Heart left ventricle (tissue), 16 donors: ENCODE measurements around the gene PRKG1. TPM values are rescaled to one million over a fixed set of nuclear protein-coding genes. Genes with fewer than 3 reads are reported as not detected.

ENCODE experiments used
- ATAC-seq, 4 donors: fragments of 200-7000 bp; cut with Tn5 transposase; one replicate each; pipeline ENCODE4 v1.9.1; 2020 to 2022; ENCODE audit warnings: moderate library complexity in 4 of 4, mild to moderate bottlenecking in 3 of 4, moderate number of reproducible peaks in 1 of 4
- DNase-seq, 5 donors: peaks; one replicate each; pipeline ENCODE4 v3.0.0-alpha.2; 2020
- H3K27ac ChIP-seq, 12 donors: fragments of 200-600 bp; sonication (generic) in 4 of 12; one replicate each; pipeline versions ENCODE4 v1.5.0 to v1.8.0; 2016 to 2022; ENCODE audit warnings: mild to moderate bottlenecking in 2 of 12
- H3K27me3 ChIP-seq, 9 donors: fragments of 200-600 bp; sonication (generic) in 2 of 9; one replicate each; pipeline versions ENCODE4 v1.5.1 to v1.8.0; 2016 to 2022; ENCODE audit warnings: mild to moderate bottlenecking in 3 of 9
- H3K36me3 ChIP-seq, 9 donors: fragments of 200-600 bp; sonication (generic) in 2 of 9; one replicate each; pipeline versions ENCODE4 v1.5.0 to v1.8.0; 2018 to 2022; ENCODE audit warnings: mild to moderate bottlenecking in 2 of 9
- H3K4me1 ChIP-seq, 12 donors: fragments of 200-600 bp; sonication (generic) in 4 of 12; one replicate each; pipeline versions ENCODE4 v1.5.0 to v1.8.0; 2016 to 2022; ENCODE audit warnings: mild to moderate bottlenecking in 3 of 12
- H3K4me3 ChIP-seq, 12 donors: fragments of 200-600 bp; sonication (generic) in 4 of 12; one replicate each; pipeline versions ENCODE4 v1.5.0 to v1.8.0; 2017 to 2022; ENCODE audit warnings: mild to moderate bottlenecking in 9 of 12, moderate library complexity in 4 of 12
- H3K9me3 ChIP-seq, 12 donors: fragments of 200-600 bp; sonication (generic) in 4 of 12; one replicate each; pipeline versions ENCODE4 v1.5.0 to v1.8.0; 2016 to 2022; ENCODE audit warnings: mild to moderate bottlenecking in 1 of 12
- POLR2A ChIP-seq, 2 donors: fragments of 450-650 bp; IDR thresholded peaks; one replicate each; pipeline ENCODE4 v1.6.1; 2017; ENCODE audit warnings: antibody characterized with exemption in 2 of 2, mild to moderate bottlenecking in 2 of 2, moderate library complexity in 2 of 2
- WGBS, 4 donors: extraction: QIAGEN DNeasy Blood & Tissue Kit in 2 of 4; methylation state at CpG; one replicate each; pipeline versions ENCODE4 v1.1.5 to v1.1.7; 2013 to 2018; 5-methylcytosine and 5-hydroxymethylcytosine counted together
- intact Hi-C, 10 donors: fragments of 100-400 bp; cut with DNase I; formaldehyde crosslinking; loops; one replicate each; pipeline versions ENCODE4 v1.11.1 to v1.14.2; 2022
- polyA plus RNA-seq, 2 donors: library from polyadenylated mRNA; stranded (reverse); fragments of 200-250 nt; gene quantifications; one replicate each; pipeline ENCODE4 v1.2.3, GENCODE V29; 2013
- total RNA-seq, 9 donors: library from RNA; depleted of rRNA in 2 of 9; stranded (reverse); fragments of >200 nt in 2 of 9; fragmentation: NEBNext Ultra II Directional in 3 of 9; extraction: Animal tissue kit (Norgen Biotek cat#: 25700) in 3 of 9; gene quantifications; one replicate each; pipeline versions ENCODE4 v1.1.0 to v1.2.4, GENCODE V29; 2016 to 2023
- TF ChIP-seq, protein P1 (sequence below), 12 donors: fragments of 200-600 bp; sonication (generic) in 4 of 12; IDR thresholded peaks; one replicate each; pipeline versions ENCODE4 v1.5.0 to v1.8.0; 2018 to 2022; ENCODE audit warnings: antibody characterized with exemption in 12 of 12, mild to moderate bottlenecking in 5 of 12
- donor health status: ischemic (EF 13 %, LVEDD 7.1; RV severe dilation, severe dysfunction).
- donor health status: healthy with polysubstance abuse.
- donor health status: DM: no; HTN: yes; CAD: no.
- donor health status: DM: no; HTN: no; CAD: no.
- donor health status: ischemic (EF 25% LVEDD 6.9; RV normal size, moderate dysfunction).
- donor health status: ischemic (EF 25% LVEDD 5.7; RV mildly dilated, moderate dysfunction).
- donor health status: healthy.
- donor health status: DM: yes; HTN: yes; CAD: no.
- donor health status: ischemic (EF 35%, LVEDD 5.7; RV mildly dilated, moderate dysfunction).
- donor health status: nonischemic (EF 11% LVEDD 7.7; RV severe dilation, severe dysfunction).
- donor health status: DM: yes; HTN: yes; CAD: no.
- donor health status: PGD.
- donor health status: ischemic (EF 29% LVEDD 5.4; RV normal size, mild dysfunction).
- donor health status: nonischemic (EF 23%, LVEDD 6.1; RV moderate dilation, normal function).

PRKG1 gene
- total and polyA plus RNA-seq, 11 donors = 5.5 to 37.3 (median 29.3) TPM

DNA sequence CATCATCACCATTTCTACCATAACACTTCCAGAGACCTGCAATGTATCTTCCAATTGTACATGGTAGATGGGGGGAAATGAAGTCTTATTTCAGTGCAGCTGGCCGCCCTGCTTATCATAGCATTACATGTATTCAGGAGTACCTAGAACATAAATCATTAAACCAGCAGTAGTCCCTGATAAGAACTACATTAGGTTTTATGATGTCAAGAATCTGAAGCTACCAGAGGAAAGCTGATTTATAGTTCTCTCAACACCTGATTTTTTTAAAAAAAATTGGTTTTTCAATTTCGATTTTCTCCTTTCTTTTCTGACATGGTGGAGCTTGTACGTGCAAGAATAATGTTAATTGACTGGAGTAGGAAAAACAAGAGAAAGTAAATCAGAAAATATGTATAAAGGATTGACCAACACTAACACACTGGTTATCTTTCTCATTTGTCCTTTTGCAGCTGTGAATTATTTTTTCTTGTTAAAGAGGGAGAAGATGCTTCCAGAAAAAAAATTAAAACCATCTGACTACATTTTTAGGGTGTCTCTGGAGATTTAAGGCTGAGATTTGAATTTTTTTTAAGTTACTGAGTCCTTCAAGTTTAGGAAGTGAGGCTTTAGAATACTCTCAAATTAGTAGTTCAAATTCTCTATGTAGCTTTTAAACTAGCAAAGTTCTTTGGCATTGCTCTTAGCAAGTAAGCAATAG, 566.0 kb downstream of the PRKG1 start:
- Histone ChIP-seq H3K4me3 (no peak overlapping the region), H3K27ac (peak overlapping the region in 3 of 12 donors; percentile 9 to 33 (median 32)), H3K36me3 (no peaks in the 10 kb centered on the region), H3K27me3 (no peaks in the 10 kb centered on the region), H3K9me3 (no peaks in the 10 kb centered on the region), H3K4me1 (peaks cover 0 to 18% (median 2%) of the 10 kb centered on the region in 12 donors)
- intact Hi-C loops = no loop called here
- no peak for ATAC-seq
- 71 to 76% (median 74%) methylated on average over 3 of the region's 3 CpGs for WGBS, 4 donors
- TF ChIP-seq, protein P1, sequence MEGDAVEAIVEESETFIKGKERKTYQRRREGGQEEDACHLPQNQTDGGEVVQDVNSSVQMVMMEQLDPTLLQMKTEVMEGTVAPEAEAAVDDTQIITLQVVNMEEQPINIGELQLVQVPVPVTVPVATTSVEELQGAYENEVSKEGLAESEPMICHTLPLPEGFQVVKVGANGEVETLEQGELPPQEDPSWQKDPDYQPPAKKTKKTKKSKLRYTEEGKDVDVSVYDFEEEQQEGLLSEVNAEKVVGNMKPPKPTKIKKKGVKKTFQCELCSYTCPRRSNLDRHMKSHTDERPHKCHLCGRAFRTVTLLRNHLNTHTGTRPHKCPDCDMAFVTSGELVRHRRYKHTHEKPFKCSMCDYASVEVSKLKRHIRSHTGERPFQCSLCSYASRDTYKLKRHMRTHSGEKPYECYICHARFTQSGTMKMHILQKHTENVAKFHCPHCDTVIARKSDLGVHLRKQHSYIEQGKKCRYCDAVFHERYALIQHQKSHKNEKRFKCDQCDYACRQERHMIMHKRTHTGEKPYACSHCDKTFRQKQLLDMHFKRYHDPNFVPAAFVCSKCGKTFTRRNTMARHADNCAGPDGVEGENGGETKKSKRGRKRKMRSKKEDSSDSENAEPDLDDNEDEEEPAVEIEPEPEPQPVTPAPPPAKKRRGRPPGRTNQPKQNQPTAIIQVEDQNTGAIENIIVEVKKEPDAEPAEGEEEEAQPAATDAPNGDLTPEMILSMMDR (IDR thresholded peaks at IDR 0.05) = no peak
- TF ChIP-seq POLR2A (IDR thresholded peaks at IDR 0.05) = no peak
- no peak for DNase-seq

DNA sequence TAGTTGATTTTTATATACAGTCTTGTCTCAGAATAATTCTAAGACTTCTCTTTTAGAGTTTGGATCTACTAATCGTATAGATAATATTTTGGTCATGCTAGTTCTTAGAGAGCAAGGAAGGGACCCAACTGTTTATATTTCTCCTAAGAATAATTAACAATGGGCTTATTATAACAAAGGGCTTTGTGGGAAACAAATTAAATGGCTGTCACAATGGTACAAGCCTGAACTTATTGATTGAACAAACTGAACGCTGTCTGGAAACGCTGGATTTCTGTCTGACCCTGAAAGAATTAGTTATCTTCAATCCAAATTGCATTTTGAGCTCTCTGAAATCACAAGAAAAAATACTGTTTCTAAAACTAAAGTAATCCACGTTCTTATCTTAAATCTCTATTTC, 568.3 kb downstream of the PRKG1 start:
- H3K4me3 ChIP-seq = no peak overlapping the region
- intact Hi-C loops = no loop called here
- H3K9me3 ChIP-seq = no peaks in the 10 kb centered on the region
- TF ChIP-seq, protein P1 (IDR thresholded peaks at IDR 0.05) = no peak
- TF ChIP-seq POLR2A (IDR thresholded peaks at IDR 0.05) = no peak
- H3K27ac ChIP-seq = no peak overlapping the region
- DNase-seq (no peak), ATAC-seq (no peak)
- peaks cover 0 to 18% (median 2%) of the 10 kb centered on the region in 12 donors for H3K4me1 ChIP-seq
- no peaks in the 10 kb centered on the region for H3K36me3 ChIP-seq
- H3K27me3 ChIP-seq = no peaks in the 10 kb centered on the region
- 68 to 77% (median 70%) methylated on average over 4 of the region's 4 CpGs for WGBS, 4 donors

DNA sequence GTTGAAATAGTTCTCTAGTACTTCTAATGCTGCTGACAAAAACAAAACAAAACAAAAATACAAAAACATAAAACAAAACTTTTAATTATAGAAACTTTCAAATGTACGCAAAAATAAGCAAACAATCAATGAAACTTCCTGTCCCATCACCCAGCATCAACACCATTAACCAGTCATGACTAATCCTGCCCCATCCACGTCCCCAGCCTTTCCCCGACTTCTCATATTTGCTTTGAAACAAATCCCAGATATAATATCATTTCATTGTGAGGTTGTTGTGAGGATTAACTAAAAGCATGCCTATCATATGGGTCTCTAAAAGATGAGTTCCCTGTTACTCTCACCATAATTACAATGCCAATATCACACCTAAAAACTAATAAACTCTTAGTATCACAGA, 569.4 kb downstream of the PRKG1 start:
- peaks cover 0 to 18% (median 2%) of the 10 kb centered on the region in 12 donors for H3K4me1 ChIP-seq
- ATAC-seq (peak in 1 of 4 donors; percentile 56), DNase-seq (no peak)
- H3K27me3 ChIP-seq = no peaks in the 10 kb centered on the region
- TF ChIP-seq, protein P1 (IDR thresholded peaks at IDR 0.05) = no peak
- TF ChIP-seq POLR2A (IDR thresholded peaks at IDR 0.05) = no peak
- no peaks in the 10 kb centered on the region for H3K36me3 ChIP-seq
- H3K4me3 ChIP-seq = no peak overlapping the region
- H3K27ac ChIP-seq = no peak overlapping the region
- no peaks in the 10 kb centered on the region for H3K9me3 ChIP-seq
- intact Hi-C loops = no loop called here
- 59 to 72% (median 64%) methylated on average over 3 of the region's 3 CpGs for WGBS, 4 donors

DNA sequence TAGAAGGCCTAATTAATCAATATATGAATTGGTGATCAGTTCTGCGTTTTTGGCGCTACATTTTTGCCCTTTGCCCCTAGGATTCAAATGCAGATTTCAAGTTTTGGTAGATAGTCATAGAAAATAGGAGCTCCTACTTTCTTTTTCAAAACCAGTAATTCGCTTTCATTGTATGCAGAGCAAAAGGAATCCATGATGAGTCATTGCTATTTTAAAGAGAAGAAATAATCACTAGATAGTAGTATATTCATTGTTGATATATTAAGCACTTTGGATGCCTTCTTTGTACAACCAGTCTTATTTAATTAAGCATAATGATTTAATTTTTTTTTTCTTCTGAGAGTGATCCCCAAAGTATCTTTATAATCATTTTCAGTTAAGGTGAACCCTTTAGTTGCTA, 574.8 kb downstream of the PRKG1 start:
- Histone ChIP-seq H3K36me3 (no peaks in the 10 kb centered on the region), H3K4me3 (no peak overlapping the region), H3K9me3 (no peaks in the 10 kb centered on the region), H3K27me3 (no peaks in the 10 kb centered on the region), H3K27ac (no peak overlapping the region), H3K4me1 (peaks cover 0 to 13% (median 5%) of the 10 kb centered on the region in 12 donors)
- DNase-seq (no peak), ATAC-seq (no peak)
- TF ChIP-seq, protein P1 (IDR thresholded peaks at IDR 0.05) = no peak
- TF ChIP-seq POLR2A (IDR thresholded peaks at IDR 0.05) = no peak
- intact Hi-C loops = no loop called here
- WGBS, 4 donors = 91 to 97% (median 94%) methylated on average over 3 of the region's 3 CpGs
